ENCODE measurements around the gene PTPRD. TPM values are rescaled to one million over a fixed set of nuclear protein-coding genes. Genes with fewer than 3 reads are reported as not detected.

Gene PTPRD
- total and polyA plus RNA-seq, 3 experiments from 2014 or later = 0.02 to 0.04 TPM; not detected in 1

DNA sequence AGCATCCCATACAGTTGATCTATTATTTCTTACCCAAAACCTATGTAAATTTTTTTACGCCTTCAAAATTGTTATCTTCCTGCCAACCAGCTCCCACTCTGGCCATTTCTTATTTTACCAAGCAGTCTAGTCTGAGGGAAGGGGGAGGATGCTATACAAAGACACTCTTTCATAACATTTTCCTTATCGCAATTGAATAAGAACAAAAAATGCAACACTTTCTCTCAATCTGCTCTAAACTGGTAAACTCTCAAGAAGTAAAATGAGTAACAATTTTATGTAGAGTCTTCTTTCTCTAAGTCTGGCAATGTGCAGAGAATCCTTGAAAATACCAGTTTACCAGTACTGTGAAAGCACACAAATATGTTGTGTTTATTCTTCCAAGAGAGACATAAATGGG, 1216.3 kb downstream of the PTPRD start:
- ChIA-PET CTCF (no interaction called here), POLR2A (no interaction called here)
- Mint-ChIP-seq H3K4me1 (no peaks in the 10 kb centered on the region), H3K9me3 (peaks cover 0 to 20% (median 2%) of the 10 kb centered on the region in 5 donors), H3K36me3 (no peaks in the 10 kb centered on the region), H3K27me3 (peaks cover 0 to 2% of the 10 kb centered on the region in 2 donors), H3K27ac (no peak overlapping the region), H3K4me3 (no peak overlapping the region)
- no peaks in the 10 kb centered on the region for H3K4me1 ChIP-seq (ENCODE audit: insufficient read depth, low read length)
- H3K27me3 ChIP-seq (ENCODE audit: insufficient read depth, low read length, poor library complexity, severe bottlenecking) = no peaks in the 10 kb centered on the region
- H3K36me3 ChIP-seq (ENCODE audit: insufficient read depth, low read length) = no peaks in the 10 kb centered on the region
- H3K27ac ChIP-seq (ENCODE audit: low read depth, low read length) = no peak overlapping the region
- DNase-seq = no peak
- no peak overlapping the region for H3K4me3 ChIP-seq (ENCODE audit: low read length)
- H3K9me3 ChIP-seq (ENCODE audit: low read length) = no peaks in the 10 kb centered on the region

DNA sequence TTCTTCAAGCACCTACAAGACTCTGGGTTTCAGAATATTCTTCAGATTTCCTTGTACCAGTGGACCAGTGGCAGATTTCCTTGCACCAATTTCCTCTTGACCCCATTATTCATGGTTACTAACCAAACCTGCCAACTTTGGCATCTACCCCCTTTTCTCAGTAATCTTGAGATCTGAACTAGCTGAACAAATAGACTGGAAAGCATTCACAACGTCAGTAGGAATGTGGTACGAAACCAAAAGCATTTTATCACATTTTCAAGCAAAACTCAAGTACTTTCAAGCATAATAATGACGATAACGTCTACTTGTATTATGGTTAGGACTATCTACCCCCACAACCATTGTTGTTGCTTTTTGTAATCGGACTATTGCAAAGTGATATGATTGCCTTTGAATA, 1217.3 kb downstream of the PTPRD start:
- Histone ChIP-seq H3K4me3 (ENCODE audit: low read length) (no peak overlapping the region), H3K4me1 (ENCODE audit: insufficient read depth, low read length) (no peaks in the 10 kb centered on the region), H3K9me3 (ENCODE audit: low read length) (no peaks in the 10 kb centered on the region), H3K27ac (ENCODE audit: low read depth, low read length) (no peak overlapping the region), H3K27me3 (ENCODE audit: insufficient read depth, low read length, poor library complexity, severe bottlenecking) (no peaks in the 10 kb centered on the region), H3K36me3 (ENCODE audit: insufficient read depth, low read length) (no peaks in the 10 kb centered on the region)
- POLR2A ChIA-PET = no interaction called here
- Mint-ChIP-seq H3K36me3 (no peaks in the 10 kb centered on the region), H3K27me3 (peaks cover 0 to 2% of the 10 kb centered on the region in 2 donors), H3K4me1 (no peaks in the 10 kb centered on the region), H3K4me3 (no peak overlapping the region), H3K27ac (no peak overlapping the region), H3K9me3 (peaks cover 0 to 18% (median 2%) of the 10 kb centered on the region in 5 donors)
- CTCF ChIA-PET = no interaction called here
- DNase-seq = no peak

GRCh38 chr9:9392755-9393154, 1220.0 kb downstream of the PTPRD start:
- no peaks in the 10 kb centered on the region for H3K4me1 ChIP-seq (ENCODE audit: insufficient read depth, low read length)
- ChIA-PET CTCF (no interaction called here), POLR2A (no interaction called here)
- no peaks in the 10 kb centered on the region for H3K9me3 ChIP-seq (ENCODE audit: low read length)
- Mint-ChIP-seq H3K36me3 (no peaks in the 10 kb centered on the region), H3K4me3 (no peak overlapping the region), H3K27me3 (peaks cover 0 to 2% of the 10 kb centered on the region in 2 donors), H3K4me1 (no peaks in the 10 kb centered on the region), H3K9me3 (peaks cover 0 to 18% (median 0%) of the 10 kb centered on the region in 5 donors), H3K27ac (no peak overlapping the region)
- no peak overlapping the region for H3K27ac ChIP-seq (ENCODE audit: low read depth, low read length)
- H3K4me3 ChIP-seq (ENCODE audit: low read length) = no peak overlapping the region
- no peak for DNase-seq
- H3K36me3 ChIP-seq (ENCODE audit: insufficient read depth, low read length) = no peaks in the 10 kb centered on the region
- H3K27me3 ChIP-seq (ENCODE audit: insufficient read depth, low read length, poor library complexity, severe bottlenecking) = no peaks in the 10 kb centered on the region

- Mint-ChIP-seq H3K27me3 (peaks cover 0 to 2% of the 10 kb centered on the region in 2 donors), H3K9me3 (peaks cover 0 to 20% (median 0%) of the 10 kb centered on the region in 5 donors), H3K4me3 (no peak overlapping the region), H3K36me3 (no peaks in the 10 kb centered on the region), H3K27ac (no peak overlapping the region), H3K4me1 (no peaks in the 10 kb centered on the region)
- Histone ChIP-seq H3K36me3 (ENCODE audit: insufficient read depth, low read length) (no peaks in the 10 kb centered on the region), H3K27ac (ENCODE audit: low read depth, low read length) (no peak overlapping the region), H3K4me3 (ENCODE audit: low read length) (no peak overlapping the region), H3K4me1 (ENCODE audit: insufficient read depth, low read length) (no peaks in the 10 kb centered on the region), H3K9me3 (ENCODE audit: low read length) (no peaks in the 10 kb centered on the region), H3K27me3 (ENCODE audit: insufficient read depth, low read length, poor library complexity, severe bottlenecking) (no peaks in the 10 kb centered on the region)
- CTCF ChIA-PET = no interaction called here
- no peak for DNase-seq
- POLR2A ChIA-PET = no interaction called here
Measured at GRCh38 chr9:9389904-9390303, 1222.9 kb downstream of the PTPRD start.

- no peak for DNase-seq
- Histone ChIP-seq H3K4me3 (ENCODE audit: low read length) (no peak overlapping the region), H3K27me3 (ENCODE audit: insufficient read depth, low read length, poor library complexity, severe bottlenecking) (no peaks in the 10 kb centered on the region), H3K36me3 (ENCODE audit: insufficient read depth, low read length) (no peaks in the 10 kb centered on the region), H3K27ac (ENCODE audit: low read depth, low read length) (no peak overlapping the region), H3K4me1 (ENCODE audit: insufficient read depth, low read length) (no peaks in the 10 kb centered on the region), H3K9me3 (ENCODE audit: low read length) (no peaks in the 10 kb centered on the region)
- H3K9me3 Mint-ChIP-seq = peaks cover 0 to 19% (median 0%) of the 10 kb centered on the region in 5 donors
- no peaks in the 10 kb centered on the region for H3K4me1 Mint-ChIP-seq
- ChIA-PET POLR2A (no interaction called here), CTCF (no interaction called here)
- H3K27ac Mint-ChIP-seq = no peak overlapping the region
- no peaks in the 10 kb centered on the region for H3K36me3 Mint-ChIP-seq
- no peak overlapping the region for H3K4me3 Mint-ChIP-seq
- H3K27me3 Mint-ChIP-seq = no peaks in the 10 kb centered on the region
Measured at GRCh38 chr9:9387511-9388115, 1225.2 kb downstream of the PTPRD start.

DNA sequence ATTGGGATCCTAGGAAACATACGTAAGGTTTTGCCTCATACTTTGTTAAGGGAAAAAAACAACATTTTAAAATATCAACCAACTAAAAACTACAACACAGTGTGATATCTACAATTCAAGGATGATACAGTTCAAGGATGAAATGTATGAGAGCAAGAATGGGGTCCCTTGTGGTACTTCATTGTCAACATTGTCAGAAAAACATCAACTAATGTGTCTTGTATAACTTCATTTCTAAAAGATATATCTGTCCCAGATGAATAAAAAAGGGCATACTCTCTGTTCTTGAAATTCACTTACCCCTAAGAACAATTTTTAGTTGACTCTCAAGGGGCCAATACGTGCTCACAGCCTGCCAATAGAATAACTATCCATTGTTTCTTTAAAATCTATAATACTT, 1250.5 kb downstream of the PTPRD start:
- no peaks in the 10 kb centered on the region for H3K4me1 ChIP-seq (ENCODE audit: insufficient read depth, low read length)
- Mint-ChIP-seq H3K9me3 (peaks cover 0 to 6% (median 3%) of the 10 kb centered on the region in 5 donors), H3K27ac (no peak overlapping the region), H3K4me1 (no peaks in the 10 kb centered on the region), H3K36me3 (no peaks in the 10 kb centered on the region), H3K27me3 (no peaks in the 10 kb centered on the region), H3K4me3 (no peak overlapping the region)
- H3K27me3 ChIP-seq (ENCODE audit: insufficient read depth, low read length, poor library complexity, severe bottlenecking) = no peaks in the 10 kb centered on the region
- H3K36me3 ChIP-seq (ENCODE audit: insufficient read depth, low read length) = no peaks in the 10 kb centered on the region
- DNase-seq = no peak
- ChIA-PET CTCF (no interaction called here), POLR2A (no interaction called here)
- H3K4me3 ChIP-seq (ENCODE audit: low read length) = no peak overlapping the region
- no peaks in the 10 kb centered on the region for H3K9me3 ChIP-seq (ENCODE audit: low read length)
- no peak overlapping the region for H3K27ac ChIP-seq (ENCODE audit: low read depth, low read length)

GRCh38 chr9:9352877-9353481, 1259.8 kb downstream of the PTPRD start:
- no peaks in the 10 kb centered on the region for H3K27me3 ChIP-seq (ENCODE audit: insufficient read depth, low read length, poor library complexity, severe bottlenecking)
- no peaks in the 10 kb centered on the region for H3K9me3 ChIP-seq (ENCODE audit: low read length)
- peaks cover 0 to 3% (median 0%) of the 10 kb centered on the region in 5 donors for H3K9me3 Mint-ChIP-seq
- no peak overlapping the region for H3K4me3 Mint-ChIP-seq
- CTCF ChIA-PET = no interaction called here
- no peak overlapping the region for H3K27ac Mint-ChIP-seq
- POLR2A ChIA-PET = no interaction called here
- no peak overlapping the region for H3K27ac ChIP-seq (ENCODE audit: low read depth, low read length)
- no peaks in the 10 kb centered on the region for H3K36me3 ChIP-seq (ENCODE audit: insufficient read depth, low read length)
- H3K4me1 ChIP-seq (ENCODE audit: insufficient read depth, low read length) = no peaks in the 10 kb centered on the region
- H3K36me3 Mint-ChIP-seq = no peaks in the 10 kb centered on the region
- H3K4me3 ChIP-seq (ENCODE audit: low read length) = no peak overlapping the region
- no peak for DNase-seq
- H3K4me1 Mint-ChIP-seq = no peaks in the 10 kb centered on the region
- H3K27me3 Mint-ChIP-seq = no peaks in the 10 kb centered on the region

DNA sequence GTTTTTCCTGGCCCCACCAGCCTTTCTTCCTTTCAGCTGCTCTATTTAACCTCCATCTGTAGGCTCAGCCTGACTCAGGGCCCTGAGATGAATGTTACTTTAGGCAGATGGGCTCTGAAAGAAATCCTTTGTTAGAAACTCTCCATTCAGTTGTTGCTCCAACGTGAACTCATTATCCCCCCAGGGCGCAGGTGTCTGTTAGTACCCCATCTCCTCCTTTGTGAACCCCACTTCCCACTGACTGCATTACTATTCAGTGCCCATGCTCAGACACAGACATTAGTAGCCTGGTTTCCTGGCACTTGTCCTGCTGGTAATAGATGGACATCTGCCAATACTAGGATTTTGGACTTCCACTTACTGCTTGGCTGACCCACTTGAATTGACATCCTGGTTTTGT, 1271.6 kb downstream of the PTPRD start:
- no peaks in the 10 kb centered on the region for H3K36me3 ChIP-seq (ENCODE audit: insufficient read depth, low read length)
- Mint-ChIP-seq H3K27me3 (no peaks in the 10 kb centered on the region), H3K9me3 (peaks cover 0 to 24% (median 4%) of the 10 kb centered on the region in 5 donors), H3K27ac (no peak overlapping the region), H3K36me3 (no peaks in the 10 kb centered on the region), H3K4me1 (no peaks in the 10 kb centered on the region), H3K4me3 (no peak overlapping the region)
- no peaks in the 10 kb centered on the region for H3K4me1 ChIP-seq (ENCODE audit: insufficient read depth, low read length)
- no peak for DNase-seq
- H3K27me3 ChIP-seq (ENCODE audit: insufficient read depth, low read length, poor library complexity, severe bottlenecking) = no peaks in the 10 kb centered on the region
- ChIA-PET POLR2A (no interaction called here), CTCF (no interaction called here)
- no peak overlapping the region for H3K4me3 ChIP-seq (ENCODE audit: low read length)
- H3K9me3 ChIP-seq (ENCODE audit: low read length) = no peaks in the 10 kb centered on the region
- H3K27ac ChIP-seq (ENCODE audit: low read depth, low read length) = no peak overlapping the region
